ENCODE data around the gene BMPR2.

Gene BMPR2

DNA sequence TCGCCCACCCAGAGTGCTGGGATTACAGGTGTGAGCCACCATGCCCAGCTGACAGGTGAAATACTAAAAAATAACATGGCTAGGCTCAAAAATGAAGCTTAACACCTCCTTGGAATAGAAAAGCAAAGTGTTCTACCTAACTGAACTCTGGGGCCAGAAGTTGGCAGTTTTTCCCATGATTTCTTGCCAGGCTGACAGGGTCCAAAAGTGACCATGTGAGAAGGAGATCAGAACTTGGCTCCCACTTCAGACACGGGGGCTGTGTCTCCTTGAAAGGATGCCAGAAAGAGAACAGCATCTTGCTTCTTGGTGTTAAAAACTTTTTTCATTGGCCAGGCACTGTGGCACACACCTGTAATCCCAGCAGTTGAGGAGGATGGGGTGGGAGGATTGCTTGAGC lies 47.0 kb downstream of the BMPR2 start:
- POLR2A ChIA-PET (ENCODE audit: low non-redundant PET), result no interaction called here
- no peak overlapping the region for H3K27ac ChIP-seq
- CTCF ChIA-PET, result no interaction called here
- TF ChIP-seq, protein P1, sequence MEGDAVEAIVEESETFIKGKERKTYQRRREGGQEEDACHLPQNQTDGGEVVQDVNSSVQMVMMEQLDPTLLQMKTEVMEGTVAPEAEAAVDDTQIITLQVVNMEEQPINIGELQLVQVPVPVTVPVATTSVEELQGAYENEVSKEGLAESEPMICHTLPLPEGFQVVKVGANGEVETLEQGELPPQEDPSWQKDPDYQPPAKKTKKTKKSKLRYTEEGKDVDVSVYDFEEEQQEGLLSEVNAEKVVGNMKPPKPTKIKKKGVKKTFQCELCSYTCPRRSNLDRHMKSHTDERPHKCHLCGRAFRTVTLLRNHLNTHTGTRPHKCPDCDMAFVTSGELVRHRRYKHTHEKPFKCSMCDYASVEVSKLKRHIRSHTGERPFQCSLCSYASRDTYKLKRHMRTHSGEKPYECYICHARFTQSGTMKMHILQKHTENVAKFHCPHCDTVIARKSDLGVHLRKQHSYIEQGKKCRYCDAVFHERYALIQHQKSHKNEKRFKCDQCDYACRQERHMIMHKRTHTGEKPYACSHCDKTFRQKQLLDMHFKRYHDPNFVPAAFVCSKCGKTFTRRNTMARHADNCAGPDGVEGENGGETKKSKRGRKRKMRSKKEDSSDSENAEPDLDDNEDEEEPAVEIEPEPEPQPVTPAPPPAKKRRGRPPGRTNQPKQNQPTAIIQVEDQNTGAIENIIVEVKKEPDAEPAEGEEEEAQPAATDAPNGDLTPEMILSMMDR (conservative IDR thresholded peaks at IDR 0.05; ENCODE audit: low read depth), result no peak
- no peak for DNase-seq (ENCODE audit: low spot score)

DNA sequence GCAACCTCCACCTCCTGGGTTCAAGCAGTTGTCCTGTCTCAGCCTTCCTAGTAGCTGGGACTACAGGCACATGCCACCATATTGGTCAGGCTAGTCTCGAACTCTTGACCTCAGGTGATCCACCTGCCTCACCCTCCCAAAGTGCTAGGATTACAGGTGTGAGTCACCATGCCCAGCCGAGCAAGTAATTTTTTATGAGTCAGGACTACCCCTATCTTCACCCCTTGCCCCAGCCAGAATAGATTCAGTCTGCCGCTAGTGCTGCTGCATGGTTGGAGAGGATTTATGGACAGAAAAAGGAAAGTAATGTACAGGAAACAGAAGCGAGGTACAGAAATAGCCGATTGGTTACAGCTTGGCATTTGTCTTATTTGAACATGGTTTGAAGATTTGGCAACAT lies 48.9 kb downstream of the BMPR2 start:
- H3K27ac ChIP-seq, result no peak overlapping the region
- TF ChIP-seq, protein P1 (conservative IDR thresholded peaks at IDR 0.05; ENCODE audit: low read depth), result no peak
- DNase-seq (ENCODE audit: low spot score), result peak; percentile 26
- CTCF ChIA-PET, result interaction anchor here (0.6 to 0.7 kb wide), 2 partner anchors 20 to 27 kb away, joined by 3 read pairs; no protein-coding TSS in a partner anchor
- POLR2A ChIA-PET (ENCODE audit: low non-redundant PET), result no interaction called here

DNA sequence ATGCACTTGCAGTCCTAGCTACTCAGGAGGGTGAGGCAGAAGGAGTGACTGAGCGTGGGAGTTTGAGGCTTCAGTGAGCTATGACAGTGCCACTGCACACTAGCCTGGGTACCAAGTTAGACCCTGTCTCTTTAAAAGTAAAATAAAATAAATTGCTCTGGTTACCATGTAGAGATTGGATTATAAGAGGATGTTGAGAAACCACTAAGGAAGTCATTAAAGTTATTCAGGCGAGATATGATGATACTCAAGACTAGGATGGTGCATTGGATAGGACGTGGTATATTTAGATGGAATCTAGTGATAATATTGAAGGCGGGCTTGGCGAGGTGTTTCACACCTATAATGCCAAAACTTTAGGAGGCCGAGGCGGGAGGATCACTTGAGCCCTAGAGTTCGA lies 50.6 kb downstream of the BMPR2 start:
- TF ChIP-seq, protein P1 (conservative IDR thresholded peaks at IDR 0.05; ENCODE audit: low read depth), result no peak
- POLR2A ChIA-PET (ENCODE audit: low non-redundant PET), result no interaction called here
- CTCF ChIA-PET, result no interaction called here
- H3K27ac ChIP-seq, result no peak overlapping the region
- no peak for DNase-seq (ENCODE audit: low spot score)

DNA sequence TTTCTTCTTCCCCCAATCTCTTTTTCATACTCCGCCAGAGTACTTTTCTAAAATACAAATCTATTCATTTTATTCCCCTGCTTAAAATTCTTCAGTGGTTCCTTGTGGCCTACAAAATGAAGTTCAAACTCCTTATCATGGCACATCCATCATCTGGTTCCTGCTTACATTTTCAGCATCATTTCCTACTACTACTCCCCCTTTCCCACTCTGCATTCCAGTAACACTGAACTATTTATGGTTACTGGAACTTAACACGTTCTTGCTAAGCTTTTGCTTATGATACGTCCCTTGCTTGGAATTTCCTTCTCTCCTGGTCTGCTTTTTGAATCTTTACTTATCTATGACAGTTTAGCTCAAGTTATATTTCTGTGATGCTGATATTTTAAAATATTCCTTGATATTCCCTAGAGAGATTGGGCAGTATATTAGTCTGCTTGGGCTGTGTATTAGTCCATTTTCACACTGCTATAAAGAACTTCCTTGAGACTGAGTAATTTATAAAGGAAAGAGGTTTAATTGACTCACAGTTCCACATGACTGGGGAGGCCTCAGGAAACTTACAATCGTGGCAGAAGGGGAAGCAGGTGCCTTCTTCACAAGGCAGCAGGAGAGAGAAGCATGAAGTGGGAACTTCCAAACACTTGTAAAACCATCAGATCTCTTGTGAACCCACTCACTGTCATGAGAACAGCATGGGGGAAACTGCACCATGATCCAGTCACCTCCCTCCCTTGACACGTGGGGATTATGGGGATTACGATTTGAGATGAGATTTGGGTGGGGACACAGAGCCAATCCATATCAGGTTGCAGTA lies 53.2 kb downstream of the BMPR2 start:
- ChIA-PET POLR2A (ENCODE audit: low non-redundant PET) (no interaction called here), CTCF (no interaction called here)
- no peak for DNase-seq (ENCODE audit: low spot score)
- H3K27ac ChIP-seq, result no peak overlapping the region
- TF ChIP-seq, protein P1 (conservative IDR thresholded peaks at IDR 0.05; ENCODE audit: low read depth), result no peak

DNA sequence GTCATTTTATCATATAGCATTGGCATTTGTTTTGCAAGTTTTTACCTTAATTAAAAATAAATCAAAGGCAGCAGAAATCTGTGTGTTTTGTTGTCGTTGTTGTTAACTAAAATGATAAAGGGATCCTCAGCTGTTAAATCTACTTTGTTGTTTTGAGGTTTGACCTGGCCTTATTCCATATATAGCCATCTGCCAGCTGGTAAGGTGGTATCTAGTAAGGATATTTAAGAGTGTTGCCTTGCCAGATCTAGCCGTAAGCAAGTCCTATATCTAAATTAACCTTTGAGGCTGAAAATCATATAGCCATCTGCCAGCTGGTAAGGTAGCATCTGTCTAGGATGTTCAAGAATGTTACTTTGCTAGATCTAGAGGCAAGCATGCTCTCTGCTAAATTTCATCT lies 56.6 kb downstream of the BMPR2 start:
- no peak overlapping the region for H3K27ac ChIP-seq
- TF ChIP-seq, protein P1 (conservative IDR thresholded peaks at IDR 0.05; ENCODE audit: low read depth), result no peak
- no peak for DNase-seq (ENCODE audit: low spot score)
- ChIA-PET CTCF (no interaction called here), POLR2A (ENCODE audit: low non-redundant PET) (no interaction called here)

DNA sequence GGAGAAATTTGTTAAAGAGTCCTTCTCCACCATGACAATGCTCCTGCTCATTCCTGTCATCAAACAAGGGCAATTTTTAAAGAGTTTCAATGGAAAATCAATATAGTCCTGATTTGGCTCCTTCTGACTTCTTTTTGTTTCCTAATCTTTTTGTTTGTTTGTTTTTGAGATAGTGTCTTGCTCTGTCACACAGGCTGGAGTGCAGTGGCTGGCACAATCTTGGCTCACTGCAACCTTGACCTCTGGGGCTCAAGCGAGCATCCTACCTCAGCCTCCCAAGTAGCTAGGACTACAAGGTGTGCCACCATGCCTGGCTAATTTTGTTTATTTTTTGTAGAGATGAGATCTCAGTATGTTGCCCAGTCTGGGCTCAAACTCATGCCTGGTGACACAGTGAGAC lies 58.3 kb downstream of the BMPR2 start:
- ChIA-PET POLR2A (ENCODE audit: low non-redundant PET) (no interaction called here), CTCF (no interaction called here)
- no peak for DNase-seq (ENCODE audit: low spot score)
- no peak overlapping the region for H3K27ac ChIP-seq
- TF ChIP-seq, protein P1 (conservative IDR thresholded peaks at IDR 0.05; ENCODE audit: low read depth), result no peak

Measured in RWPE1 (cell line).